ENCODE data around the gene STAT6.

STAT6 gene

GRCh38 chr12:57092876-57093414, 18.2 kb downstream of the STAT6 start:
- peak overlapping the region; percentile 83 to 95 (median 92) for H3K27ac Mint-ChIP-seq
- TF ChIP-seq CTCF (IDR thresholded peaks at IDR 0.05; ENCODE audit: unreplicated experiment in 3 of 3), result no peak
- no peaks in the 10 kb centered on the region for H3K27me3 Mint-ChIP-seq (ENCODE audit: low read depth)
- peak overlapping the region; percentile 78 to 85 (median 80) for H3K4me3 Mint-ChIP-seq
- peaks cover 66% of the 10 kb centered on the region for H3K36me3 Mint-ChIP-seq (ENCODE audit: low read depth)
- no peaks in the 10 kb centered on the region for H3K9me3 Mint-ChIP-seq
- H3K4me1 Mint-ChIP-seq, result peaks cover 72% of the 10 kb centered on the region

GRCh38 chr12:57092529-57092862, 18.7 kb downstream of the STAT6 start:
- peaks cover 70% of the 10 kb centered on the region for H3K4me1 Mint-ChIP-seq
- no peak for TF ChIP-seq CTCF (IDR thresholded peaks at IDR 0.05; ENCODE audit: unreplicated experiment in 3 of 3)
- peak overlapping the region; percentile 78 to 85 (median 80) for H3K4me3 Mint-ChIP-seq
- peak overlapping the region; percentile 75 to 92 (median 83) for H3K27ac Mint-ChIP-seq
- H3K9me3 Mint-ChIP-seq, result no peaks in the 10 kb centered on the region
- no peaks in the 10 kb centered on the region for H3K27me3 Mint-ChIP-seq (ENCODE audit: low read depth)
- peaks cover 62% of the 10 kb centered on the region for H3K36me3 Mint-ChIP-seq (ENCODE audit: low read depth)

GRCh38 chr12:57091638-57092528, 19.3 kb downstream of the STAT6 start:
- H3K27ac Mint-ChIP-seq, result peak overlapping the region; percentile 75 to 92 (median 83)
- H3K9me3 Mint-ChIP-seq, result no peaks in the 10 kb centered on the region
- H3K27me3 Mint-ChIP-seq (ENCODE audit: low read depth), result no peaks in the 10 kb centered on the region
- TF ChIP-seq CTCF (IDR thresholded peaks at IDR 0.05; ENCODE audit: unreplicated experiment in 3 of 3), result no peak
- peaks cover 64% of the 10 kb centered on the region for H3K4me1 Mint-ChIP-seq
- peak overlapping the region; percentile 78 to 85 (median 80) for H3K4me3 Mint-ChIP-seq
- peaks cover 56% of the 10 kb centered on the region for H3K36me3 Mint-ChIP-seq (ENCODE audit: low read depth)

GRCh38 chr12:57090924-57091637, 20.1 kb downstream of the STAT6 start:
- Mint-ChIP-seq H3K9me3 (no peaks in the 10 kb centered on the region), H3K4me3 (peak overlapping the region; percentile 92 to 98 (median 98)), H3K36me3 (ENCODE audit: low read depth) (peaks cover 48% of the 10 kb centered on the region), H3K4me1 (peaks cover 65% of the 10 kb centered on the region), H3K27ac (peak overlapping the region; percentile 72 to 97 (median 92)), H3K27me3 (ENCODE audit: low read depth) (no peaks in the 10 kb centered on the region)
- TF ChIP-seq CTCF (IDR thresholded peaks at IDR 0.05; ENCODE audit: unreplicated experiment in 3 of 3), result no peak

GRCh38 chr12:57090490-57090889, 20.7 kb downstream of the STAT6 start:
- TF ChIP-seq CTCF (IDR thresholded peaks at IDR 0.05; ENCODE audit: unreplicated experiment in 3 of 3), result no peak
- Mint-ChIP-seq H3K9me3 (no peaks in the 10 kb centered on the region), H3K4me3 (peak overlapping the region; percentile 92 to 98 (median 98)), H3K27ac (peak overlapping the region; percentile 72 to 97 (median 92)), H3K36me3 (ENCODE audit: low read depth) (peaks cover 42% of the 10 kb centered on the region), H3K4me1 (peaks cover 65% of the 10 kb centered on the region), H3K27me3 (ENCODE audit: low read depth) (no peaks in the 10 kb centered on the region)
